Progenitor cell of endocrine pancreas (in vitro differentiated cells): ENCODE data around the gene IQGAP3. TPM values are rescaled to one million over a fixed set of nuclear protein-coding genes. Genes with fewer than 3 reads are reported as not detected.

Source experiments
- DNase-seq: peaks from one replicate; pipeline ENCODE4 v3.0.0; 2021; ENCODE audit warnings: low spot score; ENCODE audit not compliant: unreplicated experiment
- H3K27ac Mint-ChIP-seq: 2 replicates; pipeline ENCODE4 v1.8.0; 2021; ENCODE audit warnings: mild to moderate bottlenecking, moderate library complexity, mixed read lengths
- H3K27me3 Mint-ChIP-seq: 2 replicates; pipeline ENCODE4 v1.8.0; 2021; ENCODE audit warnings: mixed read lengths
- H3K36me3 Mint-ChIP-seq: 2 replicates; pipeline ENCODE4 v1.8.0; 2022; ENCODE audit warnings: mixed read lengths; ENCODE audit not compliant: insufficient read depth
- H3K4me1 Mint-ChIP-seq: 2 replicates; pipeline ENCODE4 v1.8.0; 2021; ENCODE audit warnings: low read depth, mixed read lengths
- H3K4me3 Mint-ChIP-seq: 2 replicates; pipeline ENCODE4 v1.8.0; 2021; ENCODE audit warnings: low read depth, mild to moderate bottlenecking, moderate library complexity, mixed read lengths
- H3K9me3 Mint-ChIP-seq: 2 replicates; pipeline ENCODE4 v1.8.0; 2021; ENCODE audit warnings: low read depth, mixed read lengths
- CTCF ChIP-seq: fragments of 200-600 bp; sonication (generic); IDR thresholded peaks from one replicate; pipeline ENCODE4 v1.5.0; 2021; ENCODE audit warnings: antibody characterized with exemption, mild to moderate bottlenecking; ENCODE audit not compliant: unreplicated experiment
- total RNA-seq: library from RNA; stranded (reverse); gene quantifications from 2 replicates; pipeline ENCODE4 v1.2.1, GENCODE V29; 2021

Gene IQGAP3
- total RNA-seq, 1 donor from 2014 or later, result 29.6 TPM

- no peak for DNase-seq
- no peak overlapping the region for H3K4me3 Mint-ChIP-seq
- no peak for TF ChIP-seq CTCF
- H3K36me3 Mint-ChIP-seq, result peaks cover 13% of the 10 kb centered on the region
- H3K27ac Mint-ChIP-seq, result no peak overlapping the region
- no peaks in the 10 kb centered on the region for H3K27me3 Mint-ChIP-seq
- no peaks in the 10 kb centered on the region for H3K9me3 Mint-ChIP-seq
- peaks cover 7% of the 10 kb centered on the region for H3K4me1 Mint-ChIP-seq
These were observed 25.8 kb upstream of the IQGAP3 start for GRCh38 chr1:156598125-156598524.

- Mint-ChIP-seq H3K27ac (no peak overlapping the region), H3K9me3 (no peaks in the 10 kb centered on the region), H3K27me3 (no peaks in the 10 kb centered on the region), H3K4me3 (no peak overlapping the region), H3K36me3 (peaks cover 13% of the 10 kb centered on the region), H3K4me1 (peaks cover 7% of the 10 kb centered on the region)
- no peak for TF ChIP-seq CTCF
- DNase-seq, result no peak
These were observed 24.1 kb upstream of the IQGAP3 start for GRCh38 chr1:156596426-156596825.

- no peaks in the 10 kb centered on the region for H3K9me3 Mint-ChIP-seq
- no peaks in the 10 kb centered on the region for H3K27me3 Mint-ChIP-seq
- no peak for DNase-seq
- no peak for TF ChIP-seq CTCF
- H3K27ac Mint-ChIP-seq, result peak overlapping the region; percentile 15
- H3K36me3 Mint-ChIP-seq, result peaks cover 13% of the 10 kb centered on the region
- peaks cover 4% of the 10 kb centered on the region for H3K4me1 Mint-ChIP-seq
- H3K4me3 Mint-ChIP-seq, result no peak overlapping the region
These were observed 22.7 kb upstream of the IQGAP3 start for GRCh38 chr1:156595016-156595415.

GRCh38 chr1:156594190-156594589, 21.8 kb upstream of the IQGAP3 start:
- H3K36me3 Mint-ChIP-seq, result peaks cover 13% of the 10 kb centered on the region
- TF ChIP-seq CTCF, result no peak
- no peak overlapping the region for H3K4me3 Mint-ChIP-seq
- H3K9me3 Mint-ChIP-seq, result no peaks in the 10 kb centered on the region
- H3K4me1 Mint-ChIP-seq, result peaks cover 4% of the 10 kb centered on the region
- H3K27ac Mint-ChIP-seq, result no peak overlapping the region
- no peak for DNase-seq
- H3K27me3 Mint-ChIP-seq, result no peaks in the 10 kb centered on the region

- peaks cover 4% of the 10 kb centered on the region for H3K4me1 Mint-ChIP-seq
- no peak for DNase-seq
- H3K27ac Mint-ChIP-seq, result no peak overlapping the region
- H3K9me3 Mint-ChIP-seq, result no peaks in the 10 kb centered on the region
- no peak for TF ChIP-seq CTCF
- no peak overlapping the region for H3K4me3 Mint-ChIP-seq
- no peaks in the 10 kb centered on the region for H3K27me3 Mint-ChIP-seq
- H3K36me3 Mint-ChIP-seq, result peaks cover 13% of the 10 kb centered on the region
These were observed 21.3 kb upstream of the IQGAP3 start for GRCh38 chr1:156593661-156593989.
